Measurements from ENCODE around the gene CD274.

DNA sequence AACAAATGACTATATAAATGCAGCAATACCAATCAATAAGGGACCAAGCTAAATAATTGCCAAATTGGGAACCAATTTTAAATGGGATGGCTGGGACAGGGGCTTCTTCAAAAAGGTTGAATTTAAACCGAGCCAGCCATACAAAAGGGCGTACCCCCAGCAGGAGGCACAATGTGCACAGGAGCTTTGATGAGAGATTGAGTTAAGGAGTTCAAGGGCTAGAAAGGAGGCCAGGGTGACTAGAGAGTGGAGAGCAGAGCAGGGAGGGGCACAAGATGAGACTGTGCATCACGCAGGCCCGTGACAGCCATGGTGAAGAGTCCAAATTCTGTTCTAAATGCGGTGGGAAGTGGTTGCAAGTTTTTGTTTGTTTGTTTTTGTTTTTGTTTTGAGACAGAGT is 36.6 kb downstream of the CD274 start:
- TF ChIP-seq, protein P1, sequence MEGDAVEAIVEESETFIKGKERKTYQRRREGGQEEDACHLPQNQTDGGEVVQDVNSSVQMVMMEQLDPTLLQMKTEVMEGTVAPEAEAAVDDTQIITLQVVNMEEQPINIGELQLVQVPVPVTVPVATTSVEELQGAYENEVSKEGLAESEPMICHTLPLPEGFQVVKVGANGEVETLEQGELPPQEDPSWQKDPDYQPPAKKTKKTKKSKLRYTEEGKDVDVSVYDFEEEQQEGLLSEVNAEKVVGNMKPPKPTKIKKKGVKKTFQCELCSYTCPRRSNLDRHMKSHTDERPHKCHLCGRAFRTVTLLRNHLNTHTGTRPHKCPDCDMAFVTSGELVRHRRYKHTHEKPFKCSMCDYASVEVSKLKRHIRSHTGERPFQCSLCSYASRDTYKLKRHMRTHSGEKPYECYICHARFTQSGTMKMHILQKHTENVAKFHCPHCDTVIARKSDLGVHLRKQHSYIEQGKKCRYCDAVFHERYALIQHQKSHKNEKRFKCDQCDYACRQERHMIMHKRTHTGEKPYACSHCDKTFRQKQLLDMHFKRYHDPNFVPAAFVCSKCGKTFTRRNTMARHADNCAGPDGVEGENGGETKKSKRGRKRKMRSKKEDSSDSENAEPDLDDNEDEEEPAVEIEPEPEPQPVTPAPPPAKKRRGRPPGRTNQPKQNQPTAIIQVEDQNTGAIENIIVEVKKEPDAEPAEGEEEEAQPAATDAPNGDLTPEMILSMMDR (IDR thresholded peaks at IDR 0.05; ENCODE audit: low read depth, low read length), result no peak
- TF ChIP-seq, protein P2, sequence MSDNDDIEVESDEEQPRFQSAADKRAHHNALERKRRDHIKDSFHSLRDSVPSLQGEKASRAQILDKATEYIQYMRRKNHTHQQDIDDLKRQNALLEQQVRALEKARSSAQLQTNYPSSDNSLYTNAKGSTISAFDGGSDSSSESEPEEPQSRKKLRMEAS (IDR thresholded peaks at IDR 0.05; ENCODE audit: low read depth, low read length), result no peak
